ENCODE data around the gene PARD3.

The PARD3 gene

GRCh38 chr10:34187201-34187600, 627.9 kb downstream of the PARD3 start:
- TF ChIP-seq CTCF (IDR thresholded peaks at IDR 0.05), result no peak

GRCh38 chr10:34186745-34187144, 628.4 kb downstream of the PARD3 start:
- no peak for TF ChIP-seq CTCF (IDR thresholded peaks at IDR 0.05)

- TF ChIP-seq CTCF (IDR thresholded peaks at IDR 0.05), result no peak
These were observed 629.1 kb downstream of the PARD3 start for GRCh38 chr10:34185998-34186397.

- TF ChIP-seq CTCF (IDR thresholded peaks at IDR 0.05), result no peak
These were observed 630.1 kb downstream of the PARD3 start for GRCh38 chr10:34184939-34185386.

- TF ChIP-seq CTCF (IDR thresholded peaks at IDR 0.05), result no peak
These were observed 630.7 kb downstream of the PARD3 start for GRCh38 chr10:34184397-34184796.

- TF ChIP-seq CTCF (IDR thresholded peaks at IDR 0.05), result no peak
These were observed 631.9 kb downstream of the PARD3 start for GRCh38 chr10:34183016-34183796.

GRCh38 chr10:34181553-34182300, 633.4 kb downstream of the PARD3 start:
- no peak for TF ChIP-seq CTCF (IDR thresholded peaks at IDR 0.05)

Measured in LNCAP (cell line).